GM12878 (cell line): ENCODE data around the gene COG7. TPM values are rescaled to one million over a fixed set of nuclear protein-coding genes. Genes with fewer than 3 reads are reported as not detected.

Source experiments
- ATAC-seq: fragments of 200-7000 bp; cut with Tn5 transposase; 3 replicates; pipeline ENCODE4 v1.9.1; 2020; ENCODE audit warnings: mild to moderate bottlenecking, moderate library complexity
- BruUV-seq: library from RNA; stranded (reverse); fragments of 400-500 nt; replicated peaks from 2 replicates; lab custom pipeline; 2021; lab: Mats Ljungman, UMichigan
- CTCF ChIA-PET: fragments of 300-600 bp; sonication (Branson Sonifier 250); formaldehyde crosslinking; extraction: SDS; loops from one replicate; lab custom pipeline; 2021; ENCODE audit warnings: inconsistent platforms; lab: Yijun Ruan, JAX
- POLR2A ChIA-PET: fragments of 350-600 bp; formaldehyde crosslinking; extraction: SDS; loops from one replicate; lab custom pipeline; 2021; ENCODE audit warnings: inconsistent platforms; lab: Charles Lee
- RAD21 ChIA-PET: fragments of 300-600 bp; sonication (Branson Sonifier 250); formaldehyde crosslinking; loops from one replicate; lab custom pipeline; 2023; ENCODE audit warnings: antibody characterized with exemption; ENCODE audit not compliant: unreplicated experiment; lab: Charles Lee
- SMC1A ChIA-PET: fragments of 300-600 bp; sonication (Branson Sonifier 250); formaldehyde crosslinking; loops from one replicate; lab custom pipeline; 2023; ENCODE audit not compliant: unreplicated experiment, uncharacterized antibody; lab: Charles Lee
- DNase-seq: peaks from one replicate; pipeline ENCODE4 v3.0.0-alpha.2; 2011; ENCODE audit warnings: low read depth, low spot score
- FAIRE-seq: peaks from 3 replicates; lab custom pipeline; 2011; peaks lifted over from hg19 to GRCh38; lab: Jason Lieb, UNC
- H2AFZ ChIP-seq: 2 replicates; pipeline ENCODE4 v1.6.0; 2011; ENCODE audit warnings: low read depth, low read length, control low read depth; ENCODE audit not compliant: control insufficient read depth
- H3K27ac ChIP-seq: 2 replicates; pipeline ENCODE4 v1.5.1; 2011; ENCODE audit warnings: control low read depth; ENCODE audit not compliant: control insufficient read depth, insufficient read depth
- H3K27me3 ChIP-seq, 2 experiments: replicated peaks in 1 of 2; 2 replicates each; pipeline versions ENCODE4 v1.6.0 to v1.6.1; 2011; ENCODE audit warnings: low read length in 1 of 2; ENCODE audit not compliant: control insufficient read depth in 2 of 2, insufficient read depth in 2 of 2
- H3K36me3 ChIP-seq, 2 experiments: 2 replicates each; pipeline ENCODE4 v1.5.1; 2011; ENCODE audit warnings: low read length in 1 of 2; ENCODE audit not compliant: control insufficient read depth in 2 of 2, insufficient read depth in 2 of 2
- H3K4me1 ChIP-seq: 2 replicates; pipeline ENCODE4 v1.6.1; 2011; ENCODE audit warnings: mild to moderate bottlenecking, low read length, moderate library complexity, mixed read lengths; ENCODE audit not compliant: control insufficient read depth, insufficient read depth
- H3K4me2 ChIP-seq: 2 replicates; pipeline ENCODE4 v1.6.0; 2011; ENCODE audit warnings: control low read depth; ENCODE audit not compliant: control insufficient read depth, insufficient read depth
- H3K4me3 ChIP-seq: fragments of 200-600 bp; sonication (generic); 2 replicates; pipeline ENCODE4 v1.5.1; 2016
- H3K79me2 ChIP-seq: 2 replicates; pipeline ENCODE4 v1.6.0; 2011; ENCODE audit warnings: low read length; ENCODE audit not compliant: control insufficient read depth, insufficient read depth
- H3K9ac ChIP-seq: 2 replicates; pipeline ENCODE4 v1.8.0; 2011; ENCODE audit warnings: low read length, control low read depth, mixed read lengths; ENCODE audit not compliant: control insufficient read depth, insufficient read depth
- H3K9me3 ChIP-seq: replicated peaks from 3 replicates; pipeline ENCODE4 v1.5.1; 2011; ENCODE audit warnings: mild to moderate bottlenecking, low read length; ENCODE audit not compliant: control insufficient read depth, insufficient read depth
- H4K20me1 ChIP-seq: 2 replicates; pipeline ENCODE4 v1.6.0; 2011; ENCODE audit not compliant: control insufficient read depth, insufficient read depth
- EED ChIP-seq: sonication (generic); IDR thresholded peaks from 2 replicates; pipeline ENCODE4 v1.6.1; 2016; ENCODE audit warnings: antibody characterized with exemption, low read depth
- EZH2 ChIP-seq: IDR thresholded peaks from 2 replicates; pipeline ENCODE4 v1.6.1; 2012; ENCODE audit warnings: low read depth, mild to moderate bottlenecking, control low read depth, inconsistent platforms, low read length, borderline replicate concordance; ENCODE audit not compliant: control insufficient read depth
- GATAD2B ChIP-seq: fragments of 450-650 bp; conservative IDR thresholded peaks from 2 replicates; pipeline ENCODE4 v1.6.1; 2017; ENCODE audit warnings: low read depth, mild to moderate bottlenecking, moderate library complexity
- HSF1 ChIP-seq: fragments of 150-350 bp; IDR thresholded peaks from 2 replicates; pipeline ENCODE4 v1.6.1; 2014; ENCODE audit warnings: mild to moderate bottlenecking, low read depth, low read length
- JUNB ChIP-seq: IDR thresholded peaks from 2 replicates; pipeline ENCODE4 v1.6.1; 2016; ENCODE audit warnings: antibody characterized with exemption, mild to moderate bottlenecking
- NKRF ChIP-seq: fragments of 450-650 bp; conservative IDR thresholded peaks from 2 replicates; pipeline ENCODE4 v1.6.1; 2017; ENCODE audit warnings: mild to moderate bottlenecking, moderate library complexity
- NR2C2 ChIP-seq: IDR thresholded peaks from 2 replicates; pipeline ENCODE4 v1.6.1; 2011; ENCODE audit warnings: borderline replicate concordance, low read depth; ENCODE audit not compliant: control insufficient read depth, insufficient read length
- POLR2AphosphoS2 ChIP-seq: IDR thresholded peaks from 2 replicates; pipeline ENCODE4 v1.6.1; 2011; ENCODE audit warnings: low read depth, mild to moderate bottlenecking, low read length, improper control_type of control experiment, moderate library complexity
- SMC3 ChIP-seq: IDR thresholded peaks from 2 replicates; pipeline ENCODE4 v1.6.1; 2011; ENCODE audit warnings: low read length, improper control_type of control experiment, borderline replicate concordance
- STAT3 ChIP-seq: IDR thresholded peaks from 2 replicates; pipeline ENCODE4 v1.6.1; 2011; ENCODE audit warnings: low read depth, low read length, improper control_type of control experiment
- TCF7 ChIP-seq: IDR thresholded peaks from 2 replicates; pipeline ENCODE4 v1.6.1; 2014; ENCODE audit warnings: antibody characterized with exemption, borderline replicate concordance
- ZBTB33 ChIP-seq: fragments of 450-650 bp; IDR thresholded peaks from 2 replicates; pipeline ENCODE4 v1.6.1; 2017; ENCODE audit warnings: mild to moderate bottlenecking
- ZNF384 ChIP-seq: IDR thresholded peaks from 2 replicates; pipeline ENCODE4 v1.6.1; 2012; ENCODE audit warnings: low read depth, mild to moderate bottlenecking, low read length, improper control_type of control experiment, borderline replicate concordance
- WGBS: methylation state at CpG from one replicate; pipeline ENCODE4 v1.1.6; 2016; ENCODE audit warnings: low lambda C conversion rate; ENCODE audit not compliant: insufficient replicate concordance, insufficient coverage; ENCODE audit errors: missing lambda C conversion rate; 5-methylcytosine and 5-hydroxymethylcytosine counted together
- in situ Hi-C: fragments of 300-500 bp; cut with MboI; formaldehyde crosslinking; loops from 9 replicates; pipeline ENCODE4 v1.14.3; 2018; ENCODE audit warnings: mixed read lengths
- intact Hi-C: fragments of 100-400 bp; cut with micrococcal nuclease; formaldehyde crosslinking; loops from one replicate; pipeline ENCODE4 v1.14.2; 2022; ENCODE audit not compliant: unreplicated experiment
- polyA plus RNA-seq, 11 experiments: library from polyadenylated mRNA; depleted of rRNA in 4 of 11; unstranded in 6 of 11; stranded (reverse) in 5 of 11; fragments of >200 nt; fragmentation: Nextera tagmentation in 4 of 11; fragmentation: Illumina TruSeq in 1 of 11; extraction: Ambion mirVana in 4 of 11; extraction: Trizol in 1 of 11; gene quantifications; 1 replicate in 1 of 11; 2 replicates in 10 of 11; pipeline versions ENCODE4 v1.2.1 to v1.2.3, GENCODE V29; 2011 to 2016; ENCODE audit warnings: inconsistent platforms in 2 of 11, missing spikeins in 2 of 11, low read depth in 1 of 11
- total RNA-seq, 4 experiments: library from RNA; depleted of rRNA in 3 of 4; stranded (reverse); fragments of >200 nt in 3 of 4; fragmentation: Illumina TruSeq in 1 of 4; extraction: Trizol in 1 of 4; gene quantifications; 2 replicates each; pipeline versions ENCODE4 v1.2.1 to v1.2.3, GENCODE V29; 2013 to 2021

Gene COG7
- total and polyA plus RNA-seq, 10 of the 15 experiments (the other 5 are each of a cell fraction or from before 2014, with no cell fraction given), result 2.9 to 24.0 (median 10.0) TPM

GRCh38 chr16:23424292-23424958 is 28.6 kb downstream of the COG7 start (continued):
- TF ChIP-seq HSF1, result no peak
- TF ChIP-seq NR2C2, result no peak
- no peak for TF ChIP-seq EED

- TF ChIP-seq JUNB (no peak), NKRF (no peak), POLR2AphosphoS2 (no peak), TCF7 (no peak), SMC3 (no peak), EZH2 (no peak), STAT3 (no peak), GATAD2B (no peak), ZNF384 (no peak), ZBTB33 (no peak)
- TF ChIP-seq, all 136 proteins: peak for 0
- intact Hi-C loops, result no loop called here
- DNase-seq, result no peak
- H2AFZ ChIP-seq, result no peak overlapping the region
- no peak overlapping the region for H3K27ac ChIP-seq
- SMC1A ChIA-PET, result interaction anchor here (0.6 to 4.7 kb wide), 2 partner anchors 13 to 83 kb away, joined by 3 to 31 read pairs; no protein-coding TSS in a partner anchor
- H3K27me3 ChIP-seq, result no peaks in the 10 kb centered on the region
- H3K9ac ChIP-seq, result no peak overlapping the region
- peaks cover 0 to 4% of the 10 kb centered on the region in 2 experiments; a peak in 3 of 4 replicates for H3K36me3 ChIP-seq
- no peak overlapping the region for H3K4me2 ChIP-seq
- CTCF ChIA-PET, result interaction anchor here (0.8 to 1.6 kb wide), 2 partner anchors 10 to 12 kb away, joined by 3 to 8 read pairs; no protein-coding TSS in a partner anchor
- BruUV-seq, result TSS peak; percentile 46
- 97% methylated on average over 11 of the region's 11 CpGs for WGBS
- FAIRE-seq, result no peak
- POLR2A ChIA-PET, result interaction anchor here (0.7 kb wide), 2 partner anchors 89 to 290 kb away, joined by 3 to 11 read pairs; no protein-coding TSS in a partner anchor
- no peaks in the 10 kb centered on the region for H3K4me1 ChIP-seq
- no peak overlapping the region for H3K4me3 ChIP-seq
- RAD21 ChIA-PET, result no interaction called here
- ATAC-seq, result no peak
- H4K20me1 ChIP-seq, result no peaks in the 10 kb centered on the region
- no peaks in the 10 kb centered on the region for H3K9me3 ChIP-seq
- in situ Hi-C loops, result no loop called here
- H3K79me2 ChIP-seq, result no peaks in the 10 kb centered on the region
Observed at GRCh38 chr16:23423496-23424049, 29.4 kb downstream of the COG7 start.
